IMR-90 (cell line): ENCODE results near the gene HTR2A. TPM values are rescaled to one million over a fixed set of nuclear protein-coding genes. Genes with fewer than 3 reads are reported as not detected.

ENCODE experiments used
- ATAC-seq: fragments of 200-7000 bp; cut with Tn5 transposase; 2 replicates; pipeline ENCODE4 v1.9.1; 2020; ENCODE audit warnings: low read depth, mild to moderate bottlenecking, moderate library complexity
- BruUV-seq: library from RNA; stranded (reverse); fragments of 400-500 nt; replicated peaks from 2 replicates; lab custom pipeline; 2021; lab: Mats Ljungman, UMichigan
- CTCF ChIA-PET: fragments of 300-600 bp; formaldehyde crosslinking; extraction: SDS; loops from one replicate; lab custom pipeline; 2021; ENCODE audit warnings: antibody characterized with exemption; lab: Yijun Ruan, JAX
- POLR2A ChIA-PET: fragments of 300-600 bp; sonication (Branson Sonifier 250); formaldehyde crosslinking; loops from one replicate; lab custom pipeline; 2022; ENCODE audit warnings: antibody characterized with exemption; ENCODE audit not compliant: unreplicated experiment; lab: Charles Lee
- DNase-seq: peaks from one replicate; pipeline ENCODE4 v3.0.0; 2013
- H2AFZ ChIP-seq: replicated peaks from 2 replicates; pipeline ENCODE3; 2013; ENCODE audit warnings: low read length, mild to moderate bottlenecking; ENCODE audit not compliant: poor library complexity
- H2AK5ac ChIP-seq: 2 replicates; pipeline ENCODE4 v1.6.1; 2013; ENCODE audit warnings: low read depth, low read length, inconsistent platforms
- H2AK9ac ChIP-seq: replicated peaks from 2 replicates; pipeline ENCODE3; 2013; ENCODE audit warnings: mild to moderate bottlenecking, low read depth, low read length, moderate library complexity; ENCODE audit not compliant: poor library complexity
- H2BK120ac ChIP-seq: 2 replicates; pipeline ENCODE4 v1.6.1; 2013; ENCODE audit warnings: low read depth, low read length, inconsistent platforms
- H2BK15ac ChIP-seq: 3 replicates; pipeline ENCODE4 v1.6.1; 2013; ENCODE audit warnings: low read depth, low read length, inconsistent platforms
- H2BK20ac ChIP-seq: 2 replicates; pipeline ENCODE4 v1.6.1; 2013; ENCODE audit warnings: low read depth, mild to moderate bottlenecking, inconsistent platforms, low read length, moderate library complexity
- H2BK5ac ChIP-seq: 2 replicates; pipeline ENCODE4 v1.6.1; 2013; ENCODE audit warnings: mild to moderate bottlenecking, low read depth, low read length, inconsistent platforms; ENCODE audit not compliant: poor library complexity, severe bottlenecking
- H3K14ac ChIP-seq: replicated peaks from 2 replicates; pipeline ENCODE4 v1.6.1; 2013; ENCODE audit warnings: low read depth, low read length, inconsistent platforms
- H3K18ac ChIP-seq: 2 replicates; pipeline ENCODE4 v1.6.1; 2013; ENCODE audit warnings: low read depth, low read length, control low read depth
- H3K23ac ChIP-seq: 2 replicates; pipeline ENCODE4 v1.6.1; 2013; ENCODE audit warnings: low read depth, low read length, inconsistent platforms
- H3K27ac ChIP-seq: 2 replicates; pipeline ENCODE4 v1.5.1; 2013; ENCODE audit warnings: mild to moderate bottlenecking, control low read depth, low read length; ENCODE audit not compliant: insufficient read depth
- H3K27me3 ChIP-seq: 2 replicates; pipeline ENCODE4 v1.6.1; 2013; ENCODE audit warnings: low read length; ENCODE audit not compliant: control insufficient read depth, insufficient read depth
- H3K36me3 ChIP-seq: 2 replicates; pipeline ENCODE4 v1.6.1; 2013; ENCODE audit warnings: low read length, mixed read lengths; ENCODE audit not compliant: control insufficient read depth, insufficient read depth
- H3K4ac ChIP-seq: 2 replicates; pipeline ENCODE4 v1.6.1; 2013; ENCODE audit warnings: low read depth, low read length, inconsistent platforms
- H3K4me1 ChIP-seq: 2 replicates; pipeline ENCODE4 v1.6.1; 2013; ENCODE audit warnings: low read length, mixed read lengths; ENCODE audit not compliant: control insufficient read depth, insufficient read depth
- H3K4me2 ChIP-seq: 2 replicates; pipeline ENCODE4 v1.6.1; 2013; ENCODE audit warnings: low read depth, mild to moderate bottlenecking, control low read depth, low read length, moderate library complexity
- H3K4me3 ChIP-seq: 2 replicates; pipeline ENCODE4 v1.5.1; 2013; ENCODE audit warnings: low read depth, mild to moderate bottlenecking, control low read depth, low read length, moderate library complexity; ENCODE audit not compliant: insufficient read depth
- H3K56ac ChIP-seq: 2 replicates; pipeline ENCODE4 v1.6.1; 2013; ENCODE audit warnings: low read length, inconsistent platforms; ENCODE audit not compliant: insufficient read depth; ENCODE audit errors: extremely low read depth
- H3K79me1 ChIP-seq, 2 experiments: 2 replicates each; pipeline ENCODE4 v1.6.1; 2013; ENCODE audit warnings: low read length in 2 of 2, inconsistent platforms in 1 of 2, low read depth in 1 of 2
- H3K9ac ChIP-seq: 2 replicates; pipeline ENCODE4 v1.6.1; 2013; ENCODE audit warnings: low read depth, low read length, control low read depth
- H3K9me1 ChIP-seq: 2 replicates; pipeline ENCODE4 v1.6.1; 2013; ENCODE audit warnings: low read length, inconsistent platforms; ENCODE audit not compliant: insufficient read depth
- H3K9me3 ChIP-seq: 2 replicates; pipeline ENCODE4 v1.6.1; 2013; ENCODE audit warnings: low read length; ENCODE audit not compliant: control insufficient read depth, insufficient read depth
- H4K20me1 ChIP-seq: 2 replicates; pipeline ENCODE4 v1.6.1; 2013; ENCODE audit warnings: low read length, inconsistent platforms; ENCODE audit not compliant: insufficient read depth
- H4K5ac ChIP-seq: 2 replicates; pipeline ENCODE4 v1.6.1; 2013; ENCODE audit warnings: mild to moderate bottlenecking, low read depth, low read length, control low read depth
- H4K8ac ChIP-seq, 2 experiments: 2 replicates each; pipeline ENCODE4 v1.6.1; 2013; ENCODE audit warnings: low read depth in 2 of 2, low read length in 2 of 2, control low read depth in 1 of 2, inconsistent platforms in 1 of 2
- H4K91ac ChIP-seq: 2 replicates; pipeline ENCODE4 v1.6.1; 2013; ENCODE audit warnings: low read depth, low read length, inconsistent platforms; ENCODE audit not compliant: insufficient read depth
- BHLHE40 ChIP-seq: fragments of 150-350 bp; IDR thresholded peaks from 2 replicates; pipeline ENCODE4 v1.6.1; 2016; ENCODE audit warnings: mild to moderate bottlenecking, low read depth, low read length
- CEBPB ChIP-seq: IDR thresholded peaks from 2 replicates; pipeline ENCODE4 v1.6.1; 2012; ENCODE audit warnings: low read depth, low read length, improper control_type of control experiment
- CHD1 ChIP-seq: IDR thresholded peaks from 2 replicates; pipeline ENCODE4 v1.6.1; 2012; ENCODE audit warnings: low read depth, low read length, improper control_type of control experiment
- FOS ChIP-seq: fragments of 150-350 bp; IDR thresholded peaks from 2 replicates; pipeline ENCODE4 v1.6.1; 2016; ENCODE audit warnings: low read depth, low read length
- MAFK ChIP-seq: IDR thresholded peaks from 2 replicates; pipeline ENCODE4 v1.6.1; 2012; ENCODE audit warnings: low read depth, low read length, improper control_type of control experiment
- MAZ ChIP-seq: IDR thresholded peaks from 2 replicates; pipeline ENCODE4 v1.6.1; 2012; ENCODE audit warnings: low read depth, mild to moderate bottlenecking, low read length, improper control_type of control experiment, moderate library complexity, borderline replicate concordance
- MXI1 ChIP-seq: IDR thresholded peaks from 2 replicates; pipeline ENCODE4 v1.6.1; 2012; ENCODE audit warnings: low read depth, mild to moderate bottlenecking, low read length, moderate library complexity, borderline replicate concordance
- NFE2L2 ChIP-seq: fragments of 150-350 bp; IDR thresholded peaks from 2 replicates; pipeline ENCODE4 v1.6.1; 2016; ENCODE audit warnings: low read depth, mild to moderate bottlenecking, low read length
- POLR2A ChIP-seq: IDR thresholded peaks from 2 replicates; pipeline ENCODE4 v1.6.1; 2012; ENCODE audit warnings: mild to moderate bottlenecking, low read depth, low read length
- RAD21 ChIP-seq: IDR thresholded peaks from 2 replicates; pipeline ENCODE4 v1.6.1; 2012; ENCODE audit warnings: low read length, improper control_type of control experiment
- RCOR1 ChIP-seq: IDR thresholded peaks from 2 replicates; pipeline ENCODE4 v1.6.1; 2012; ENCODE audit warnings: mild to moderate bottlenecking, low read length, improper control_type of control experiment; ENCODE audit not compliant: insufficient replicate concordance
- RFX5 ChIP-seq: IDR thresholded peaks from 2 replicates; pipeline ENCODE4 v1.8.0; 2012; ENCODE audit warnings: low read depth, mild to moderate bottlenecking, low read length, moderate library complexity
- SMC3 ChIP-seq: fragments of 150-350 bp; IDR thresholded peaks from 2 replicates; pipeline ENCODE4 v1.6.1; 2016; ENCODE audit warnings: low read depth, mild to moderate bottlenecking, antibody characterized with exemption, low read length, moderate library complexity
- WGBS, 2 experiments: methylation state at CpG; one replicate each; pipeline versions ENCODE4 v1.1.5 to v1.1.7; 2013; ENCODE audit warnings: missing lambda C conversion rate in 2 of 2; ENCODE audit not compliant: insufficient read length in 1 of 2; ENCODE audit errors: extremely low coverage in 2 of 2; 5-methylcytosine and 5-hydroxymethylcytosine counted together
- dilution Hi-C: fragments of 300-500 bp; cut with HindIII; formaldehyde crosslinking; loops from one replicate; pipeline ENCODE4 v1.14.3; 2018; ENCODE audit warnings: low sequenced_read_pairs; ENCODE audit not compliant: unreplicated experiment
- in situ Hi-C: fragments of 300-500 bp; cut with MboI; formaldehyde crosslinking; loops from 3 replicates; pipeline ENCODE4 v1.14.3; 2019; ENCODE audit warnings: low sequenced_read_pairs, inconsistent platforms, mixed read lengths
- intact Hi-C: fragments of 100-400 bp; cut with micrococcal nuclease; formaldehyde crosslinking; loops from 2 replicates; pipeline ENCODE4 v1.10.0; 2022
- polyA plus RNA-seq, 3 experiments: library from polyadenylated mRNA; depleted of rRNA; stranded (reverse); fragments of >200 nt; gene quantifications; 2 replicates each; pipeline ENCODE4 v1.2.3, GENCODE V29; 2012; ENCODE audit warnings: low replicate concordance in 1 of 3
- total RNA-seq: library from RNA; depleted of rRNA; stranded (reverse); fragments of >200 nt; gene quantifications from 2 replicates; pipeline ENCODE4 v1.2.3, GENCODE V29; 2012
- TF ChIP-seq, protein P1 (sequence below): conservative IDR thresholded peaks from 2 replicates; pipeline ENCODE4 v1.5.1; 2012; ENCODE audit warnings: mild to moderate bottlenecking, low read depth, low read length, improper control_type of control experiment
- TF ChIP-seq, protein P2 (sequence below): fragments of 150-350 bp; IDR thresholded peaks from 2 replicates; pipeline ENCODE4 v1.6.1; 2016; ENCODE audit warnings: low read depth, mild to moderate bottlenecking, low read length, moderate library complexity, borderline replicate concordance
- TF ChIP-seq, protein P3 (sequence below): fragments of 150-350 bp; IDR thresholded peaks from 2 replicates; pipeline ENCODE4 v1.6.1; 2017; ENCODE audit warnings: mild to moderate bottlenecking, antibody characterized with exemption, low read length, low read depth

Gene HTR2A
- total and polyA plus RNA-seq, 2 of the 4 experiments (the other 2 are of a cell fraction): 0.02 TPM; not detected in 1

DNA sequence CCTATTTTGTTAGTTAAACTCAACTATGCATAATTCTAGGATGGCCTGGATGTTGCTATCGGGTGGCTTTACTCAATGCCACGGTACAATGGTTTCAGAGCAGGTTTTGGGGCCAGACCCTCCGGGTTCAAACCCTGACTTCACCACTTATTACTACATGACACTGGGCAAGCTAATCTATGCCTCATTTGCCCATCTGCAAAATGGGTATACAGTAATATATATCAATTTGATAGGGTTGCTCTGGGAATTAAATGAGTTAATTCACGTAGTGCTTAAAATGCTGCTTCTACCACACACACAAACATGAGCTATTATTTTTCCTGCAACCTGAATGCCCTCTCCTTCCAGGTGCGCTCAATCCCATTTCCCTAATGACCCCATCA lies 100.7 kb downstream of the HTR2A start:
- dilution Hi-C loops: no loop called here
- Histone ChIP-seq H3K27ac (peak overlapping the region; percentile 94), H3K18ac (peak overlapping the region; percentile 78), H3K27me3 (no peaks in the 10 kb centered on the region), H2BK15ac (no peak overlapping the region), H4K5ac (peak overlapping the region; percentile 84), H3K9me1 (peaks cover 5% of the 10 kb centered on the region; the same call in 1 of the 2 replicates), H3K56ac (peak overlapping the region; percentile 92; the same call in 1 of the 2 replicates), H4K8ac (peak overlapping the region; percentile 91 to 97), H3K4ac (peak overlapping the region; percentile 93), H3K4me1 (peaks cover 5% of the 10 kb centered on the region), H2AK9ac (peak overlapping the region; percentile 92), H3K9me3 (no peaks in the 10 kb centered on the region), H2BK5ac (peak overlapping the region; percentile 90), H3K4me3 (peak overlapping the region; percentile 84), H2AFZ (peak overlapping the region; percentile 99), H3K23ac (peak overlapping the region; percentile 95), H3K4me2 (peak overlapping the region; percentile 91), H3K36me3 (peaks cover 3% of the 10 kb centered on the region; the same call in 1 of the 2 replicates), H3K79me1 (peaks cover 28 to 30% of the 10 kb centered on the region in 2 experiments), H2BK120ac (0 out of 2 replicates have a peak overlapping the region, but pooled peaks have one; percentile 9), H2AK5ac (peak overlapping the region; percentile 89), H4K20me1 (no peaks in the 10 kb centered on the region; the same call in 1 of the 2 replicates), H3K14ac (peak overlapping the region; percentile 97), H3K9ac (peak overlapping the region; percentile 94), H4K91ac (peak overlapping the region; percentile 96; the same call in 1 of the 2 replicates), H2BK20ac (no peak overlapping the region; the same call in 1 of the 2 replicates)
- DNase-seq (no peak), ATAC-seq (no peak)
- intact Hi-C loops: no loop called here
- TF ChIP-seq, protein P1, sequence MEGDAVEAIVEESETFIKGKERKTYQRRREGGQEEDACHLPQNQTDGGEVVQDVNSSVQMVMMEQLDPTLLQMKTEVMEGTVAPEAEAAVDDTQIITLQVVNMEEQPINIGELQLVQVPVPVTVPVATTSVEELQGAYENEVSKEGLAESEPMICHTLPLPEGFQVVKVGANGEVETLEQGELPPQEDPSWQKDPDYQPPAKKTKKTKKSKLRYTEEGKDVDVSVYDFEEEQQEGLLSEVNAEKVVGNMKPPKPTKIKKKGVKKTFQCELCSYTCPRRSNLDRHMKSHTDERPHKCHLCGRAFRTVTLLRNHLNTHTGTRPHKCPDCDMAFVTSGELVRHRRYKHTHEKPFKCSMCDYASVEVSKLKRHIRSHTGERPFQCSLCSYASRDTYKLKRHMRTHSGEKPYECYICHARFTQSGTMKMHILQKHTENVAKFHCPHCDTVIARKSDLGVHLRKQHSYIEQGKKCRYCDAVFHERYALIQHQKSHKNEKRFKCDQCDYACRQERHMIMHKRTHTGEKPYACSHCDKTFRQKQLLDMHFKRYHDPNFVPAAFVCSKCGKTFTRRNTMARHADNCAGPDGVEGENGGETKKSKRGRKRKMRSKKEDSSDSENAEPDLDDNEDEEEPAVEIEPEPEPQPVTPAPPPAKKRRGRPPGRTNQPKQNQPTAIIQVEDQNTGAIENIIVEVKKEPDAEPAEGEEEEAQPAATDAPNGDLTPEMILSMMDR: no peak
- TF ChIP-seq, protein P2, sequence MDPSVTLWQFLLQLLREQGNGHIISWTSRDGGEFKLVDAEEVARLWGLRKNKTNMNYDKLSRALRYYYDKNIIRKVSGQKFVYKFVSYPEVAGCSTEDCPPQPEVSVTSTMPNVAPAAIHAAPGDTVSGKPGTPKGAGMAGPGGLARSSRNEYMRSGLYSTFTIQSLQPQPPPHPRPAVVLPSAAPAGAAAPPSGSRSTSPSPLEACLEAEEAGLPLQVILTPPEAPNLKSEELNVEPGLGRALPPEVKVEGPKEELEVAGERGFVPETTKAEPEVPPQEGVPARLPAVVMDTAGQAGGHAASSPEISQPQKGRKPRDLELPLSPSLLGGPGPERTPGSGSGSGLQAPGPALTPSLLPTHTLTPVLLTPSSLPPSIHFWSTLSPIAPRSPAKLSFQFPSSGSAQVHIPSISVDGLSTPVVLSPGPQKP: no peak
- TF ChIP-seq MAFK (no peak), FOS (no peak), NFE2L2 (no peak), BHLHE40 (no peak), MAZ (no peak), MXI1 (no peak), POLR2A (no peak), RAD21 (no peak), SMC3 (no peak), RCOR1 (no peak), RFX5 (no peak), CEBPB (no peak), CHD1 (no peak)
- TF ChIP-seq, protein P3, sequence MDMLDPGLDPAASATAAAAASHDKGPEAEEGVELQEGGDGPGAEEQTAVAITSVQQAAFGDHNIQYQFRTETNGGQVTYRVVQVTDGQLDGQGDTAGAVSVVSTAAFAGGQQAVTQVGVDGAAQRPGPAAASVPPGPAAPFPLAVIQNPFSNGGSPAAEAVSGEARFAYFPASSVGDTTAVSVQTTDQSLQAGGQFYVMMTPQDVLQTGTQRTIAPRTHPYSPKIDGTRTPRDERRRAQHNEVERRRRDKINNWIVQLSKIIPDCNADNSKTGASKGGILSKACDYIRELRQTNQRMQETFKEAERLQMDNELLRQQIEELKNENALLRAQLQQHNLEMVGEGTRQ: no peak
- TSS peak; percentile 51 for BruUV-seq
- ChIA-PET POLR2A (no interaction called here), CTCF (no interaction called here)
- WGBS, 2 experiments: 50% methylated on average over 1 of the region's 5 CpGs; no CpG with 5 or more reads in 1 of the 2 experiments
- in situ Hi-C loops: no loop called here
